ENCODE measurements around the gene FCN2.

FCN2 gene

GRCh38 chr9:134869554-134870300, 10.9 kb upstream of the FCN2 start:
- no peak for DNase-seq

DNA sequence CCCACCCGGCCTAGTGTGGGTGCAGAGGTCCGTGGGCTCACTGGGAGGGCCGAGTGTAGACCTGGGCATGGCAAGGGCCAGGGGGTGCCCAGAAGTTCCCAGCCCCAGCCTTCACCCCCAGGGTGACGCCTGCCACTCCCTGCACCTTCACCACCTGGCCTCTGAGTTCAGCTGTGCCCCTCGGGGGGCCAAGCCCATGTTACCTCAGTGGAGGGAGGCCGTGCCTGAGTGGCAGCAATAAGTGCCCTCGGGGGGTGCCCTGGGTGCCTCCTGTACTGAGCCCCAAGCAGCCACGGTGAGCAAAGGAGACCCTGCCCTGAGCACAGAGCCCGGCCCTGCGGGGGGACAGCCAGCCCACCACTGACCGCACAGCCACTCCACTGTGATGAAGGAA, 10.3 kb upstream of the FCN2 start:
- DNase-seq, result no peak

DNA sequence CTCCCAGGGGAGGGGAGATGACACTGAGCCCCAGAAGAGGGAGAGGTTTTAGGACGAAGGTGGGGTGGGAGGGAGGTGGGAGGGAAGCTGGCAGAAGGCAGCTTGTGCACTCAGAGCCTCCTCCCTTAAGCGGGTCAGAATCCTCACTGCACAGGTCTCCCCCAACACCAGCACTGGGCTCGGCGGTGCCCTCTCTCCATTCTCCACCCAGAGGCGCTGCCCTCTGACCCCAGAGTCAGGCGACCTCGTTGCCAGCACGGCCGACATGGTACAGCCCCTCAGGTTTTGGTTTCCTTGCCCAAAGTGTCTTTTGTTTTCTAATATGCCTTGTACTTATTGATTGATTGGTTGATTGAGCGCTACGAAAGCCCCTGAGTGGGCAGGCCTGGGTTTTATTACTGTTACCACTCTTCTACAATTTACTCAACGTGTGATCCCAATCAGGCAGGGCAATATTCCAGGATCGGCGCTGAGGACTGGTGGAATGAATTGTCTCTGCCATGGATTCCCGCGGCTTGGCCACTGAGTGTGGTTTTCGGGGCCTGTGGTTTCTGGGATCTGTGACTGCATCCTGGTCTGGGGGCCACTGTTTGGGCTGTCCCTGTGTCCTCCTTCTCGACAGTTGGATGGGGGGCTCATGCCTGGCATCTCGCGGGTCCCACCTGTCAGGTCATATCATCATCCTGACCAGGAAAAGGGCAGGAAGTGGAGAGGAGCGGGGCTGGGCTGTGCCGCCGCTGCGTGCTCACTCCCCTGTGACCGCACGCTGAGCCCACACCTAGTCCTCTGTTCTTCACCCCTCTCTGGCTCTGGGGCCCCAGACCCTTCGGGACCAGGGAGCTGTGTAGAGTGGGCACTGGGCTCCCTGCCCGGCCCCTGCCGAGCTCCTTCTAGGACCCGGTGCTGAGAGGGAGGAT, 9.6 kb upstream of the FCN2 start:
- DNase-seq, result no peak

DNA sequence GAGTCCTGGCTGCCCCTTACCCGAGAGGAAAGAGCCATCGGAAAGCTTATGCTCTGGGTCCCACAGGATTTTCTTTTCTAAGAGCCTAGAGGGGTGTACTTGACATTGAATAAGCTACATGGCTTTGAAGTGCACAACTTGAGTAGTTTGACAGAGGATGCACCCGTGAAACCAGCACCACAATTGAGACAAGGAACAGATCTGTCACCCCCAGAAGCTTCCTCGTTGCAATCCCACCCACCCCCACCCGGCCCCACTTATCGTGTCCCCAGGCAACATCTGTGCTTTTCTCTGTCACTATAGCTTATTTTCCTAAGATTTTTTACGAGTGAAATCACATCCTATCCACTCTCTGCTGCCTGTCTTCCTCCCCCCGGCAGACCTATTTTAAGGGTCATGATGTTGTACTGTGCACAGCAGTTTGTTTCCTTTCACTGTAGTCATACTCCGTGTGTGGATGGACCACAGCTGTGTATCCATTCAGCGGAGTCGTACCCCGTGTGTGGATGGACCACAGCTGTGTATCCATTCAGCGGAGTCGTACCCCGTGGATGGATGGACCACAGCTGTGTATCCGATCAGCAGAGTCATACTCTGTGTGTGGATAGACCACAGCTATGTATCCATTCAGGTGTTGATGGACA, 8.8 kb upstream of the FCN2 start:
- no peak for DNase-seq

DNA sequence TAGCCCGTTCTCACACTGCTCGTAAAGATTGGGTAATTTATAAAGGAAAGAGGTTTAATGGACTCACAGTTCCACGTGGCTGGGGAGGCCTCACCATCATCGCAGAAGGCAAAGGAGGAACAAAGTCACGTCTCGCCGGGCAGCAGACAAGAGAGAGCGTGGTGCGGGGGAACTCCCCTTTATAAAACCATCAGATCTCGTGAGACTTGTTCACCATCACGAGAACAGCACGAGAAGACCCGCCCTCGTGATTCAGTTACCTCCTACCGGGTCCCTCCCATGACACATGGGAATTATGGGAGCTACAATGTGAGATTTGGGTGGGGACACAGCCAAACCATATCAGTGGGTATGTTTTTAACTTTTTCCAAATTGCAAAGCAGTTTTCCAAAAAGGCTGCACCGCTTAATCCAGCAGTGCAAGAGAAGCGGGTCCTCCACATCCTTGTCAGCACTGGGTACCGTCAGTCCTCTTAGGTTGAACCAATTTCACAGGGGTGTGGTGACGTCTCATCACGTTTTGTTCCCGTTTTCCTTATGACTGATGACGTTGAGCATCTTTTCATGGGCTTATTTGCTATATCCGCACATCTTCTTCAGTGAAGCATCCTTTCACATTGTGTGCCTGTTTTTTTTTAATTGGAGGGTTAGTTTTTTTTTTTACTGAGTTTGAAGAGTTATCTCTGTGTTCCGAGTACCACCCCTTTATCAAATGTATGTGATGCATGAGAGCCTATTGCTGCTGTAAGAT, 8.0 kb upstream of the FCN2 start:
- no peak for DNase-seq

- DNase-seq, result no peak
These were observed 5.2 kb upstream of the FCN2 start for GRCh38 chr9:134875371-134875770.

DNA sequence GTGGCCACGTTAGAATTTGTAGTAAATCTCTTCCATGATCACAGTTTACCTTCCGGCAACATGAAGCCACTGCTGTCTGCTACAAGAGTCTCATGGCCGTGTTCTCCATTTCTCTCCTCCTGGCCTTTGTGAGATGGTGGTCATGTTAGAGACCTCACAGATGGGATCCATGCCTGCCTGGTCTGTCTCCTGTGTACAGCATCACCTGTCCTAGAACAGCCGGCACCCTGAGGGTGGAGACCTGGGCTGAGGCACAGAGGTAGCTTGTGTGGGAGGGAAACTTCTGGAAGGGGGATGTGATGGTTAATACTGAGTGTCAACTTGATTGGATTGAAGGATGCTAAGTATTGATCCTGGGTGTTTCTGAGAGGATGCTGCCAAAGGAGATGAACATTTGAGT, 3.1 kb upstream of the FCN2 start:
- DNase-seq, result no peak

- DNase-seq, result no peak
These were observed 736 bp upstream of the FCN2 start for GRCh38 chr9:134879664-134880483.

DNA sequence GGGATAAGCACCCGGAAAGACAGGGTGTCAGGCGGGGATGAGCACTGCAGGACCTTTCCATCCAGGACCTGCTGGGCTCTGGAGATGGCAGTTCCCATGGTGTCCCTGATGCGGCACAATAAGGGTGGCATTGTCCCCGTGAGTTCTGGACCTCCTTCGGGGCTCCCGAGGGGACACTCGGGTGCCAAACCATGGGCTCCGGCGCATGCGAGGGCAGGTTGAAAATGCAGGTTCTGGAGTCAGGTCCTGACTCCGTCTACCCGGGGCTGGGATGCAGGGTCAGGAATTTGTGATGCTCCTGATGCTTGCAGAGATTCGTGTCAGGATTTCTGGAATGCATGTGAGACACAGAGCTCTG, 682 bp downstream of the FCN2 start:
- no peak for DNase-seq

DNA sequence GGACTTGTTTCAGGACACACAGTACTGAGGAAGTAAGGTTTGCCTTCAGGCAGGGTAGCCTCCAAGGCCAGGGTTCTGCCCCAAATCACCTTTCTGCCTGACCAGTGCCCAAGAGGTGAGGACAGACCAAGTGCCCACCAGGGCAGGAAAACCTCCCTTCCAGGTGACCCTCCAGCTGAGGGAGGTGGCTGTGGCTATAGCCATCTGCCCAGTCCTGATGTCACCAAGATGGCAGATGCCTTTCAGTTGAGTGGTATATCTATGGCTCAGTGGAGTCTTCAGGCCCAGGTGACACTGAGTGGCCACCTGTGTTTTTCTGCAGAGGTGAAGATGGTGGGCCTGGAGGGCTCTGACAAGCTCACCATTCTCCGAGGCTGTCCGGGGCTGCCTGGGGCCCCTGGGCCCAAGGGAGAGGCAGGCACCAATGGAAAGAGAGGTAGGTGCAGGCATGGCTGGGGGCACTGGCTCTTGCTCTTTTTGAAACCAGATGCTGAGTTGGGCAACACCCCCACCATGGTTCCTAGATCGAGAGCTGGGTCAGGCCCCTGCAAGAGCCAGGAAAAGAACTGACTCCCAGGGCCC, 1.7 kb downstream of the FCN2 start:
- DNase-seq, result no peak

GRCh38 chr9:134883040-134883782, 2.6 kb downstream of the FCN2 start:
- DNase-seq, result no peak

- DNase-seq, result no peak
These were observed 3.9 kb downstream of the FCN2 start for GRCh38 chr9:134884492-134884891.

DNA sequence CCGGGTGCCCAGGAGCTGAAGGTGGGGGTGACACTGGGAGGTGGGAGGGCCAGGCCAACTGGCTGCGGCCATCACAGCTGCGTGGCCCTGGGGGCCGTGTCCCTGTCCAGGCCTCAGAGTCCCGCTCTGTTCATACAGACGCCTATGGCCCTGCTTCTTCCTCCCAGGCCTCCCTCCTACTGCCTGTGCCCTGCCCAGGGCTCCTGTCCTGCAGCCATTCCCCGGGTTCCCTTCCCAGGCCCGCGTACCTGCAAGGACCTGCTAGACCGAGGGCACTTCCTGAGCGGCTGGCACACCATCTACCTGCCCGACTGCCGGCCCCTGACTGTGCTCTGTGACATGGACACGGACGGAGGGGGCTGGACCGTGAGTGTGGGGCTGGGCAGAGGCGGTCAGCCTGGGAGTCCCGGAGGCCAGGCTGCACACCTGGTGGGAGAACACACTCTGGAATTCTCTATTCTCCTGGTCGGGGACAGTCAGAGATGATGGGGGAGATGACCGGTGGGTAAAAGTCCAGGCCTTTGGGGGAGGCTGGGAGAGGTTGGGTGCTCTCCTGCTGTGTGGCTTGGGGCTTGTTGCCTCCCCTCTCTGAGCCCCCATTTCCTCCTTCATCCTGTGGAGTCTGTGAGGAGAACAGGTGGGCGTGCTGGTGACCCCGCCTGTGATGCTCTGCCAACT, 4.5 kb downstream of the FCN2 start:
- no peak for DNase-seq

DNA sequence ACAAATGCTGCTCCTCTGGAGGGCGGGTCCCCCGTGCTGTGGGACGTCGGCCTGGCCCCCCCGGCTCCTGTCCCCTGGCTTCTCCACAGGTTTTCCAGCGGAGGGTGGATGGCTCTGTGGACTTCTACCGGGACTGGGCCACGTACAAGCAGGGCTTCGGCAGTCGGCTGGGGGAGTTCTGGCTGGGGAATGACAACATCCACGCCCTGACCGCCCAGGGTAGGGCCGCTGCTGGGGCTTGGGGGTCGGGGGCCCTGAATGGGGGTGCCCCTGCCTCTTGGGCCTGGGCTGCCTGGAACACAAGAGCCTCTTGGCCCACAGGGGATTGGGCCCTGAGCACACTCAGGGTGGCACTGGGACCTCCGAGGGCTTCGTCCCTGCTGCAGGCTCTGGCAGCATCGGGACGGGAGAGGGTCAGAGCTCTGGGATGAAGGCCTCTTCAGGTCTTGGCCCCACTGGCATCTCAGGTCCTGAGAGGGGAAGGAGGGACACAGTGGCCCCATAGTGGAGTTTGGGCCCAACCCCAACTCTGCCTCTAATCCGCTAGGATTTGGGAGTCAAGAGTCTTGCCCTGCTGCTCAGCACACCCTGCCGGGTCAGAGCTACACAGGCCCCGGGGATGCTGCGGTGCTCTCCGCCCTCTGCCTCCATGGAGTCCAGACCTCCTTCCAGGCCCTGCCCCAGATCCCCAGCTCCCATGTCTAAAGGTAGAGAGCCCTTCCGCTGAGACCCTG, 5.2 kb downstream of the FCN2 start:
- DNase-seq, result no peak

DNA sequence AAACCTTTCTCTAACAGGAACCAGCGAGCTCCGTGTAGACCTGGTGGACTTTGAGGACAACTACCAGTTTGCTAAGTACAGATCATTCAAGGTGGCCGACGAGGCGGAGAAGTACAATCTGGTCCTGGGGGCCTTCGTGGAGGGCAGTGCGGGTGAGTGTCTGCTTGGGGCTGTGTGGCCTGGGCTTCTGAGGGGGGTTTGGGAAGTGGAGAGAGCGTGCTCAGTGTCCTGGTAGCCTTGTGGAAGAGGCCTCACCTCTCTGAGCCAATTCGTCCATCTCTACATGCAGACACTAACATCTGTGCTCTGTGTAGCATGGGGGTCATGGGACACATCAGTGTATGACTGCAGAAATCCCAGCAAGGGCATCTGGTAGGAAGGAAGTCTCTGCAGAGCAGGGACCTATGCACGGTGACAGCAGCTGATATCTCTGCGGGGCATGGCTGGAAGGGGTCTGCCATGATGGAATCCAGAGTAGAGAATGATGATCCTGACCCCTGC, 5.9 kb downstream of the FCN2 start:
- no peak for DNase-seq

DNA sequence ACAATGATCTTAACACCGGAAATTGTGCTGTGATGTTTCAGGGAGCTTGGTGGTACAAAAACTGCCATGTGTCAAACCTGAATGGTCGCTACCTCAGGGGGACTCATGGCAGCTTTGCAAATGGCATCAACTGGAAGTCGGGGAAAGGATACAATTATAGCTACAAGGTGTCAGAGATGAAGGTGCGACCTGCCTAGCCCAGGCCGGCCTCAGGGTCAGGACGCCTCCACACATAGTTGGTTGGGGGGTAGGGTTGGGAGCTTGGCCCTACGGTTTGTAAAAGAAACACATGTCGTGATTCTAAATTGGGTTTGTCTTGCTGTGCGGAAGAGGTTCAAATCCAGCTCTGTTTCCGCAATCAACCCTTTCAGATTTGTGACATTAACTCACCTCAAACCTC, 6.6 kb downstream of the FCN2 start:
- DNase-seq, result no peak

- no peak for DNase-seq
These were observed 7.3 kb downstream of the FCN2 start for GRCh38 chr9:134887686-134888602.

- no peak for DNase-seq
These were observed 8.1 kb downstream of the FCN2 start for GRCh38 chr9:134888603-134889190.
